Breast epithelium (tissue), 3 donors: Measurements from ENCODE around the gene ADGRG1.

Experiments
- POLR2A ChIP-seq: fragments of 450-650 bp; IDR thresholded peaks from one replicate; pipeline ENCODE4 v1.6.1; 2016; ENCODE audit warnings: antibody characterized with exemption, mild to moderate bottlenecking, moderate library complexity
- POLR2AphosphoS5 ChIP-seq, 3 donors: sonication (generic); formaldehyde crosslinking; IDR thresholded peaks; one replicate each; pipeline ENCODE4 v1.6.1; 2017; ENCODE audit warnings: antibody characterized with exemption in 3 of 3
- TF ChIP-seq, protein P1 (sequence below), 3 donors: fragments of 450-650 bp; IDR thresholded peaks; one replicate each; pipeline ENCODE4 v1.5.1; 2016 to 2017; ENCODE audit warnings: antibody characterized with exemption in 3 of 3, mild to moderate bottlenecking in 3 of 3, moderate library complexity in 3 of 3

DNA sequence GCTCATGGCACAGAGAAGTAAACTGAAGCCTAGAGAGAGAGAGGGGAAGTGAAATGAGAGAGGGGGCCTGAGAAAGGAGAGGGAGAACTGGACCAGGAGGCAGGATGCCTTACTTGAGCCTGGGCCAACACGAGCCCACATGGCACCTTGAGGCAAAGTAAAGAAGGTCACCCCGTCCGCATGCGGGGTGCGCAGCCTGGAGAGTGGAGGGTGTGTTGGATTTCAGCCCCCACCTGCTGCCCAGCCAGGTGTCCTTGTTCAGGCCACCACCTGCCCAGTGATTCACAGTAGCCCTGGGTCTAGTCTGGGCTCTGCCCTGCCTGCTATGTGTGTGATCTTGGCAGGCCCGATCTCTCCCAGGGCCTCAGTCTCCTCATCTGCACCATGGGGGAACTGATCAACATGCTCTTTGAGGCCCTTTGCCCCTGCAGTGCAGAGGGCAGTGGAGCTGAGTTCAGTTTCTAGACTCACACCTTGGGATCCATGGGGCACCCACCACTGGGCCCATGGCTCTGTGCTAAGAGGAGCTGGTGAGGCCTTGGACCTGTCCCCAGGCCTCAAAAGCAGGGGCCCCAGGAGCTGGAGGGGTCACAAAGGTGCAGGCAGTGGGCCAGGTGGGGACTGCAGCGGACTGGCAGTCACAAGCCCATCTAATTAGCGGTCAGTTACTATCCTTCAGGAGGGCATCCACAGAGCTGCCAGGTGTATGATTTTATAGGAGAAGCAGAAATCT lies 56.4 kb downstream of the ADGRG1 start:
- TF ChIP-seq, protein P1, sequence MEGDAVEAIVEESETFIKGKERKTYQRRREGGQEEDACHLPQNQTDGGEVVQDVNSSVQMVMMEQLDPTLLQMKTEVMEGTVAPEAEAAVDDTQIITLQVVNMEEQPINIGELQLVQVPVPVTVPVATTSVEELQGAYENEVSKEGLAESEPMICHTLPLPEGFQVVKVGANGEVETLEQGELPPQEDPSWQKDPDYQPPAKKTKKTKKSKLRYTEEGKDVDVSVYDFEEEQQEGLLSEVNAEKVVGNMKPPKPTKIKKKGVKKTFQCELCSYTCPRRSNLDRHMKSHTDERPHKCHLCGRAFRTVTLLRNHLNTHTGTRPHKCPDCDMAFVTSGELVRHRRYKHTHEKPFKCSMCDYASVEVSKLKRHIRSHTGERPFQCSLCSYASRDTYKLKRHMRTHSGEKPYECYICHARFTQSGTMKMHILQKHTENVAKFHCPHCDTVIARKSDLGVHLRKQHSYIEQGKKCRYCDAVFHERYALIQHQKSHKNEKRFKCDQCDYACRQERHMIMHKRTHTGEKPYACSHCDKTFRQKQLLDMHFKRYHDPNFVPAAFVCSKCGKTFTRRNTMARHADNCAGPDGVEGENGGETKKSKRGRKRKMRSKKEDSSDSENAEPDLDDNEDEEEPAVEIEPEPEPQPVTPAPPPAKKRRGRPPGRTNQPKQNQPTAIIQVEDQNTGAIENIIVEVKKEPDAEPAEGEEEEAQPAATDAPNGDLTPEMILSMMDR (IDR thresholded peaks at IDR 0.05), result no peak
- TF ChIP-seq POLR2A (no peak), POLR2AphosphoS5 (IDR thresholded peaks at IDR 0.05) (no peak)
